Forelimb muscle (tissue), 1 donor: ENCODE results near the gene ZSCAN10. TPM values are rescaled to one million over a fixed set of nuclear protein-coding genes. Genes with fewer than 3 reads are reported as not detected.
A peak's percentile ranks its signal among the peaks of the same experiment; 100 is the strongest.
"Not testable (repeated sequence)": the region's sequence is repeated elsewhere in the genome, so short reads cannot be mapped to it uniquely, and the experiment has no call there.

Experiments
- DNase-seq: peaks from one replicate; pipeline ENCODE4 v3.0.0-alpha.2; 2013; ENCODE audit warnings: low read depth
- polyA plus RNA-seq: library from polyadenylated mRNA; unstranded; fragments of 120-200 nt; gene quantifications from one replicate; pipeline ENCODE4 v1.2.1, GENCODE V29; 2013; ENCODE audit not compliant: insufficient read length

ZSCAN10 gene
- polyA plus RNA-seq, 1 donor = 0.08 TPM

DNA sequence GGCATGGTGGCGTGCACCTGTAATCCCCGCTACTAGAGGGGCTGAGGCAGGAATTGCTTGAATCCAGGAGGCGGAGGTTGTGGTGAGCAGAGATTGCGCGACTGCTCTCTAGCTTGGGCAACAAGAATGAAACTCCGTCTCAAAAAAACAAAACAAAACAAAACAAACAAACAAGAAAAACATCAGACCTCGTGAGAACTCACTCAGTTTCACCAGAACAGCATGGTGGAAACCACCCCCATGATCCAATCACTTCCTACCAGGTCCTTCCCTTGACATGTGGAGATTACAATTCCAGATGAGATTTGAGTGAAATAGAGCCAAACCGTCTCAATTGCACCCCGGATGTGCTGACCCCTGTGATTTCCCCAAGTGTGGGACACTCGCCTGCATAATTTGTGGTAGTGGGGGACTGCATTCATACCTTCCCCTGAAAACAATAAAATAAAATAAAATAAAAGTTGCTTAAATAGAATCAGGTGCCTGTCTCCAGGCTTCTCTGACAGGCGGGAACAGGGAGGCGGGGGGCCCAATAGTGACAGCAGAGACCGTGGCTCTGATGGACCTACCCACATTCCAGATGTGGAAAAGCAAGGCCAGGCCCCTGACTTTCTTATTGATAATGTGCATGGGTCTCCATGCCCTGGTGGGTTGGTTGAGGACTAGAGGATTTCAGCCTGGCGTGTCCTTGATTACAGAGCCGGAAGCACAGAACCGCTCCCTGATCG lies 13.1 kb downstream of the ZSCAN10 start:
- no peak for DNase-seq

- no peak for DNase-seq
Measured at GRCh38 chr16:3084969-3085670, 14.0 kb downstream of the ZSCAN10 start.

DNA sequence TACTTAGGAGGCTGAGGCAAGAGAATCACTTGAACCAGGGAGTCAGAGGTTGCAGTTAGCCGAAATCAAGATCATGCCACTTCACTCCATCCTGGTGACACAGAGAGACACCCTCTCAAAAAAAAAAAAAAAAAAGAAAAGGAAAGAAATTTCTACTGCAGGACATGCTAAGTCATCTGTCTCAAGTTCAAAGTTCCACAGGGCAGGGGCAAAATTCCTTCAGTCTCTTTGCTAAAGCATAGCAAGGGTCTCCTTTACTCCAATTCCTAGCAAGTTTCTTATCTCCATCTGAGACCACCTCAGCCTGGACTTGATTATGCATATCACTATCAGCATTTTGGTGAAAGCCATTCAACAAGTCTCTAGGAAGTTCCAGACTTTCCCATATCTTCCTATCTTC lies 14.6 kb downstream of the ZSCAN10 start:
- DNase-seq = no peak

- not testable (repeated sequence) for DNase-seq
Measured at GRCh38 chr16:3083408-3083807, 15.7 kb downstream of the ZSCAN10 start.

GRCh38 chr16:3081957-3082356 lies 17.1 kb downstream of the ZSCAN10 start:
- DNase-seq = not testable (repeated sequence)

- DNase-seq = no peak
Measured at GRCh38 chr16:3080024-3080423, 19.1 kb downstream of the ZSCAN10 start.

DNA sequence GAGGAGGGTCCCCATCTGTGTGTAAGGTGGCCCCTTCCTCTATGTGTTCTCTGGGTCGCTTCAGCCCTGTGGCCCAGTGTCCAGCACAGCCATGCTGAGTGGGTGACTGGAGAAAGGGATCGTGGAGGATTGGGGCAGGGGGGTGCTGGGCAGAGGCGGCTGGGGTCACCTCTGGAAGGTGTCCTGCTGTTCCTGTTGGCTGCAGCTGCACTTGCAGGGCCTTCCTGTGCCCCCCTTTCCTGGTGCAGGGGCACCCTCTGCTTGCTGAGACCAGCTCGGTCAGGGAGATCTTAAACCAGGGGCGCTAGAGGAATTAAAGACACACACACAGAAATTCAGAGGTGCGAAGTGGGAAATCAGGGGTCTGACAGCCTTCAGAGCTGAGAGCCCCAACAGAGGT lies 22.5 kb downstream of the ZSCAN10 start:
- no peak for DNase-seq

DNA sequence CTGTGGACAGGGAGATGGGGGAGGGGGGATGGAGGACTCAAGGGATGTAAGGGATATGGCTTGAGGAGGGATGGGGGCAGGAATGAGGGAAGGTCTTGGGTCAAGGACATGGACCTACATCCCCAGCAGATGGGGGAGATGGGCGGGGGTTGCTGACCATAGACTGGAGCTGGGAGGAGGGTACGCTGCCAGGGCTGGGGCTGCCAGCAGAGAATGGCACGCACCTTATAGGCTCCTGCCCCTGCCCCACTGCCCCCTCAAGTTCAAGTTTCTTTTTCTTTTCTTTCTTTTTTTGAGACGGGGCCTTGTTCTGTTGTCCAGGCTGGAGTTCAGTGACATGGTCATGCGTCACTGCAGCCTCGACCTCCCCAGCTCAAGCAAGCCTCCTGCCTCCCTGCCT lies 23.1 kb downstream of the ZSCAN10 start:
- not testable (repeated sequence) for DNase-seq

GRCh38 chr16:3075523-3075915 lies 23.6 kb downstream of the ZSCAN10 start:
- no peak for DNase-seq

DNA sequence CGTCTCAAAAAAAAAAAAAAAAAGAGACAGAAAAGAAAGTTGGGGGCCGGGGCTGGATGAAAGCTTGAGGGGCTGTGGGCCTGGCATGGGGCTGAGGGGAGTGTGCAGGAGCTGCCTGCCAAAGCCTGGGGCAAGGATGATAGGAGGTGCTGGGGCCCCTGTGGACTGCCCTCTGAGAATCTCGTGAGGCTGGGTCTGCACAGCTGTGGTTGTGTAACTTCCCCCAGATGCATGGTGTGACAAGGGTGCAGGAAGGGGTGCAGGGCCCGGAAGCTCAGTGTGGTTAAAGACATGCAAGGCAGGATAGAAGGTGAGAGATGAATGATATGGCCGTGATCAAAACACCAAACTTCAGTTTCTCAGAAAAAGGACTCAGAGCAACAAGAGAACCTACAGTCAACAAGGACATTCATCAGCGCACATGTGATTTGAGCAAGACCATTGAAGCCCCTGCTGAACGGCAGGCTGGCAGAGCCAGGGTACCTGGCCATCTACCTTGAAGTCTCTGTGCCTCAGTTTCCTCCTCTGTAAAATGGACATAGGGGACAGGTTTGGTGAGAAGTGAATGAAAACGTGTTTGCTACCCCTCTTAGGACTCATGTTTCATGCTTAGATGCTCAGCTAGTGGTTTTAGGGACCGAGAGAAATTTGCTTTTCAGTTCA lies 24.1 kb downstream of the ZSCAN10 start:
- no peak for DNase-seq

DNA sequence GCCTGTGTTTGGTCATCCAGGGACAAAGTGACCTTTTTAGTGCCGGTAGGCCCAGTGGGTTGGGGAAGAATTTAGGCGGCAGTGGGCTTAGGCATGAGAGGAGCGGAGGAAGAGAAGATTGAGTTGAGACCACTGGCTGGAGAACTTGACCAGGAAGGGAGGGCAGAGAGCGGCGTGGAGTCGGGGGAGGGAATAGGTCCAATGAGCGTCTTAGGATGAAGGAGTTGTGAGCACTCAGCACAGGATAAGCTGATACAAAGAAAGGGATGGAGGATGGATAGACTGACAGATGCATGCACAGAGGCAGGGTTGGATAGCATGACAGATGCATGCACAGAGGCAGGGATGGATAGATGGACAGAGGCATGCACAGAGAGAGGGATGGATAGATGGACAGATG lies 25.6 kb downstream of the ZSCAN10 start:
- no peak for DNase-seq

DNA sequence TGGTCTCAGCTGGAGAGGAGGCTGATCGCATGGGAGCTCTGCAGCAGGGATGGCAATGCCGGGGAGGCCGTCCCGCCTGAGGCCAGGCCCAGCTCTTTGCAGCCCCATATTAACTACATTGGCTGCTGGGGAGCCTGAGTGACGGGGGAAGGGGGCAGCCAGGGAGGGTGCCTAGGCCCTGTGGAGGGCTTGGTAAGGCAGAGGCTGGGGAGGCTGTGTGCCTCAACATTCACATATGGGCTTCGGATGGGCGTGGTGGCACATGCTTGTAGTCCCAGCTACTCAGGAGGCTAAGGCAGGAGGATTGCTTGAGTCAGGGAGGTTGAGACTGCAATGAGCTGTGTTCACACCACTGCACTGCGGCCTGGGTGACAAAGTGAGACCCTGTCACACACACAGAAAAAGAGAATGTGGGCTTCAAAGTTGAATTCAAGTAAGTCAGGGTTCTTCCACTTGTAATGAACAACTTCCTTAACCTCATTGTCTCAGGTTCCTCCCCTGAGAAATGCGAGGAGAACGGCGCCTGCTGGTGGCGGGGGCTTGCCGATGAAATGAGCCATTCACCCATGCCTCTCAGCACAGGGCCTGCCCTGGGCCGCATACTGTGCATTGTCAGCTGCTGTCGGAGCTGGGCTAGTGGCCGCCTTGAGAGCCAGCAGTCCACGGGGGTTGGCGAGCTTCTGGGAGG lies 26.4 kb downstream of the ZSCAN10 start:
- DNase-seq = not testable (repeated sequence)

- DNase-seq = not testable (repeated sequence)
Measured at GRCh38 chr16:3072148-3072547, 26.9 kb downstream of the ZSCAN10 start.

- DNase-seq = no peak
Measured at GRCh38 chr16:3071655-3072054, 27.4 kb downstream of the ZSCAN10 start.

GRCh38 chr16:3070608-3071111 lies 28.4 kb downstream of the ZSCAN10 start:
- DNase-seq = no peak

DNA sequence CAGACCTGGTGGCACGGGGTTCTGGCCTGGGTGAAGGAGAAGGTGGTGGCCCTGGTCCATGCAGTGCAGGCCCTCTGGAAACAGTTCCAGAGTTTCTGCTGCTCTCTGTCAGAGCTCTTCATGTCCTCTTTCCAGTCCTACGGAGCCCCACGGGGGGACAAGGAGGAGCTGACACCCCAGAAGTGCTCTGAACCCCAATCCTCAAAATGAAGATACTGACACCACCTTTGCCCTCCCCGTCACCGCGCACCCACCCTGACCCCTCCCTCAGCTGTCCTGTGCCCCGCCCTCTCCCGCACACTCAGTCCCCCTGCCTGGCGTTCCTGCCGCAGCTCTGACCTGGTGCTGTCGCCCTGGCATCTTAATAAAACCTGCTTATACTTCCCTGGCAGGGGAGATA lies 29.9 kb downstream of the ZSCAN10 start:
- DNase-seq = not testable (repeated sequence)

DNA sequence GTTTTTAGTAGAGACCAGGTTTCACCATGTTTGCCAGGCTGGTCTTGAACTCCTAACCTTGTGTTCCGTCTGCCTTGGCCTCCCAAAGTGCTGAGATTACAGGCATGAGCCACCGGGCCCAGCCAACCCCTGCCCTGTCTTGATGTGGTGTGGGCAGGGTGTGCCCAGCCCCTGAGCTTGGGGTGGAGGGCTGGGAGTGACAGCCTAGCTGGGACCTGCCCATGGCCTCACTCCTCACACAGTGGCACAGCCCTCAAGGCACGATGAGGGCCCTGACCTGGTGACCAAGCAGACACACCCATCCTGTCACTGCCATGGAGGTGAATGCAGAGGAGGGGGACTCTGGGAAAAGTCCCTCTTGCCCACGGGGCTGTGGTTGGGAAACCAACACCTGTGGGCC lies 30.6 kb downstream of the ZSCAN10 start:
- no peak for DNase-seq

DNA sequence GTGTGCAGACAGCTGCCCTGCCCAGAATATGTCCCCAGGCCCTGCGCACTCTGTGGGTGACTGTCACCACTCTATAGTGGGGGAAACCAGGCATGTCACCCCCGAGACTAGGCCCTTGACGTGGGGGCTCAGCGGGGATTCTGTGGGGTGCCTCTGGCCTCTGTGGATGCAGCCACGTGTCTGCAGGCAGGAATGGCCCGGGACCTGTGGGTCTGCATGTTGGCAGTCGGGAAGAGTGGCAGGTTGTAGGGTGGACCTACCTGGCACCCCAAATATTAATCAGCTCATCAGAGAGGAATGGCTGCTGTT lies 32.7 kb downstream of the ZSCAN10 start:
- DNase-seq = no peak

GRCh38 chr16:3065742-3066439 lies 33.2 kb downstream of the ZSCAN10 start:
- DNase-seq = no peak

- DNase-seq = peak; percentile 79
Measured at GRCh38 chr16:3065069-3065741, 33.9 kb downstream of the ZSCAN10 start, which contains the start of gene IL32. TSS of gene IL32 (plus strand) at chr16:3065640. CDS start at chr16:3065812, 172 bp downstream.
